Vagina (tissue), 2 donors: ENCODE results near the gene CD302.

ENCODE experiments used
- POLR2A ChIP-seq, 2 donors: fragments of 450-650 bp; IDR thresholded peaks; one replicate each; pipeline ENCODE4 v1.6.1; 2017; ENCODE audit warnings: antibody characterized with exemption in 2 of 2, mild to moderate bottlenecking in 2 of 2, moderate library complexity in 2 of 2
- POLR2AphosphoS5 ChIP-seq, 2 donors: sonication (generic); formaldehyde crosslinking; IDR thresholded peaks; one replicate each; pipeline ENCODE4 v1.9.0; 2017; ENCODE audit warnings: antibody characterized with exemption in 2 of 2, mild to moderate bottlenecking in 2 of 2, low read depth in 1 of 2; ENCODE audit not compliant: insufficient read depth in 1 of 2
- TF ChIP-seq, protein P1 (sequence below), 3 experiments: fragments of 450-650 bp in 2 of 3; fragments of 200-600 bp in 1 of 3; sonication (generic) in 1 of 3; IDR thresholded peaks; one replicate each; pipeline ENCODE4 v1.5.1; 2017 to 2019; ENCODE audit warnings: antibody characterized with exemption in 3 of 3, mild to moderate bottlenecking in 2 of 3, moderate library complexity in 2 of 3

DNA sequence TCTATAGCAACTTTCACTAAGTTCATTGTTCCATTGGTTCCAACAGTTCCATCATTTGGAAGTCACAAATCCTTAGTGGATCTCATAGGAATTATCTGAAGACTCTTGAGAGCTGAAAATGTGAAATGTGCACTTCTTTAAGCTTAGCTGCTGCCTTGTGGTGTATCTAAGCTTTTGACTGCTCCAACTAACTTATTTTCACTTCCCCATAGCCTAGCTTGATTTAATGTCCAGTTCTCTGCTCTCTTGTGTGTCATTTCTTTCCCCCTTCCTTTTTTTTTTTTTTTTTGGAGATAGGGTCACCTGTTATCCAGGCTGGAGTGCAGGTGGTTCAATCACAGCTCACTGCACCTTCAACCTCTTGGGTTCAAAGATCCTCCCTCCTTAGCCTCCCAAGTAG, 34.9 kb upstream of the CD302 start:
- TF ChIP-seq, protein P1, sequence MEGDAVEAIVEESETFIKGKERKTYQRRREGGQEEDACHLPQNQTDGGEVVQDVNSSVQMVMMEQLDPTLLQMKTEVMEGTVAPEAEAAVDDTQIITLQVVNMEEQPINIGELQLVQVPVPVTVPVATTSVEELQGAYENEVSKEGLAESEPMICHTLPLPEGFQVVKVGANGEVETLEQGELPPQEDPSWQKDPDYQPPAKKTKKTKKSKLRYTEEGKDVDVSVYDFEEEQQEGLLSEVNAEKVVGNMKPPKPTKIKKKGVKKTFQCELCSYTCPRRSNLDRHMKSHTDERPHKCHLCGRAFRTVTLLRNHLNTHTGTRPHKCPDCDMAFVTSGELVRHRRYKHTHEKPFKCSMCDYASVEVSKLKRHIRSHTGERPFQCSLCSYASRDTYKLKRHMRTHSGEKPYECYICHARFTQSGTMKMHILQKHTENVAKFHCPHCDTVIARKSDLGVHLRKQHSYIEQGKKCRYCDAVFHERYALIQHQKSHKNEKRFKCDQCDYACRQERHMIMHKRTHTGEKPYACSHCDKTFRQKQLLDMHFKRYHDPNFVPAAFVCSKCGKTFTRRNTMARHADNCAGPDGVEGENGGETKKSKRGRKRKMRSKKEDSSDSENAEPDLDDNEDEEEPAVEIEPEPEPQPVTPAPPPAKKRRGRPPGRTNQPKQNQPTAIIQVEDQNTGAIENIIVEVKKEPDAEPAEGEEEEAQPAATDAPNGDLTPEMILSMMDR (IDR thresholded peaks at IDR 0.05) = no peak
- TF ChIP-seq POLR2A (IDR thresholded peaks at IDR 0.05) (no peak), POLR2AphosphoS5 (IDR thresholded peaks at IDR 0.05; ENCODE audit: insufficient read depth in 1 of 2, low read depth in 1 of 2) (no peak)
